ENCODE measurements around the gene BAG1. TPM values are rescaled to one million over a fixed set of nuclear protein-coding genes. Genes with fewer than 3 reads are reported as not detected.
A peak's percentile ranks its signal among the peaks of the same experiment; 100 is the strongest.

Gene BAG1
- total RNA-seq, 4 donors from 2014 or later: 128 to 165 (median 139) TPM

GRCh38 chr9:33295571-33295970, 31.1 kb upstream of the BAG1 start:
- no peak for ATAC-seq
- Histone ChIP-seq H3K27me3 (no peaks in the 10 kb centered on the region), H3K9me3 (no peaks in the 10 kb centered on the region), H3K36me3 (peaks cover 4 to 79% of the 10 kb centered on the region in 2 donors), H3K4me1 (peaks cover 5 to 95% (median 26%) of the 10 kb centered on the region in 3 donors), H3K4me3 (no peak overlapping the region), H3K27ac (no peak overlapping the region)
- TF ChIP-seq CTCF (IDR thresholded peaks at IDR 0.05) (no peak), EP300 (IDR thresholded peaks at IDR 0.05) (no peak), POLR2AphosphoS5 (IDR thresholded peaks at IDR 0.05) (no peak), POLR2A (IDR thresholded peaks at IDR 0.05) (no peak)
- WGBS, 2 donors (ENCODE audit: low coverage in 1 of 2): 69 to 93% methylated on average over 2 of the region's 2 CpGs

- H3K27me3 ChIP-seq: no peaks in the 10 kb centered on the region
- H3K4me3 ChIP-seq: no peak overlapping the region
- H3K27ac ChIP-seq: no peak overlapping the region
- H3K9me3 ChIP-seq: no peaks in the 10 kb centered on the region
- TF ChIP-seq CTCF (IDR thresholded peaks at IDR 0.05): no peak
- no peak for TF ChIP-seq EP300 (IDR thresholded peaks at IDR 0.05)
- no peak for TF ChIP-seq POLR2A (IDR thresholded peaks at IDR 0.05)
- TF ChIP-seq POLR2AphosphoS5 (IDR thresholded peaks at IDR 0.05): no peak
- ATAC-seq: no peak
- WGBS, 2 donors (ENCODE audit: low coverage in 1 of 2): 79 to 87% methylated on average over 7 to 11 of the region's 12 CpGs
- peaks cover 5 to 88% (median 26%) of the 10 kb centered on the region in 3 donors for H3K4me1 ChIP-seq
- H3K36me3 ChIP-seq: peaks cover 4 to 72% of the 10 kb centered on the region in 2 donors
Measured at GRCh38 chr9:33294670-33295432, 30.3 kb upstream of the BAG1 start.

GRCh38 chr9:33293782-33294181, 29.3 kb upstream of the BAG1 start:
- no peaks in the 10 kb centered on the region for H3K27me3 ChIP-seq
- peaks cover 4 to 61% of the 10 kb centered on the region in 2 donors for H3K36me3 ChIP-seq
- no peak overlapping the region for H3K27ac ChIP-seq
- H3K9me3 ChIP-seq: no peaks in the 10 kb centered on the region
- 67 to 83% methylated on average over 2 of the region's 2 CpGs for WGBS, 2 donors (ENCODE audit: low coverage in 1 of 2)
- no peak for ATAC-seq
- no peak for TF ChIP-seq CTCF (IDR thresholded peaks at IDR 0.05)
- TF ChIP-seq POLR2A (IDR thresholded peaks at IDR 0.05): no peak
- H3K4me1 ChIP-seq: peaks cover 5 to 87% (median 31%) of the 10 kb centered on the region in 3 donors
- no peak overlapping the region for H3K4me3 ChIP-seq

GRCh38 chr9:33291901-33292300, 27.4 kb upstream of the BAG1 start:
- H3K4me3 ChIP-seq: no peak overlapping the region
- ATAC-seq: no peak
- no peak for TF ChIP-seq POLR2A (IDR thresholded peaks at IDR 0.05)
- no peak for TF ChIP-seq EP300 (IDR thresholded peaks at IDR 0.05)
- TF ChIP-seq CTCF (IDR thresholded peaks at IDR 0.05): no peak
- TF ChIP-seq POLR2AphosphoS5 (IDR thresholded peaks at IDR 0.05): no peak
- no peaks in the 10 kb centered on the region for H3K27me3 ChIP-seq
- peaks cover 0 to 42% of the 10 kb centered on the region in 2 donors for H3K36me3 ChIP-seq
- H3K4me1 ChIP-seq: peaks cover 5 to 77% (median 27%) of the 10 kb centered on the region in 3 donors
- H3K9me3 ChIP-seq: no peaks in the 10 kb centered on the region
- 77 to 84% methylated on average over 4 to 5 of the region's 5 CpGs for WGBS, 2 donors (ENCODE audit: low coverage in 1 of 2)
- peak overlapping the region in 3 of 4 donors; percentile 94 to 97 (median 95) for H3K27ac ChIP-seq

- peak overlapping the region; percentile 48 to 80 for H3K4me3 ChIP-seq
- H3K4me1 ChIP-seq: peaks cover 0 to 74% (median 25%) of the 10 kb centered on the region in 3 donors
- 8 to 27% methylated on average over 3 to 7 of the region's 7 CpGs for WGBS, 2 donors (ENCODE audit: low coverage in 1 of 2)
- TF ChIP-seq EP300 (IDR thresholded peaks at IDR 0.05) (no peak), POLR2A (IDR thresholded peaks at IDR 0.05) (no peak), CTCF (IDR thresholded peaks at IDR 0.05) (no peak), POLR2AphosphoS5 (IDR thresholded peaks at IDR 0.05) (no peak)
- ATAC-seq: no peak
- H3K27ac ChIP-seq: peak overlapping the region; percentile 85 to 97 (median 94)
- H3K27me3 ChIP-seq: no peaks in the 10 kb centered on the region
- peaks cover 0 to 38% of the 10 kb centered on the region in 2 donors for H3K36me3 ChIP-seq
- H3K9me3 ChIP-seq: no peaks in the 10 kb centered on the region
Measured at GRCh38 chr9:33291031-33291397, 26.5 kb upstream of the BAG1 start.

Data from gastroesophageal sphincter (tissue), 4 donors.